ENCODE measurements around the gene E2F6. TPM values are rescaled to one million over a fixed set of nuclear protein-coding genes. Genes with fewer than 3 reads are reported as not detected.

Gene E2F6
- total RNA-seq, 4 donors from 2014 or later: 29.4 to 46.1 (median 36.2) TPM

- no peak for DNase-seq
- no peaks in the 10 kb centered on the region for H3K36me3 ChIP-seq
- H3K9me3 ChIP-seq: no peaks in the 10 kb centered on the region
- no peaks in the 10 kb centered on the region for H3K27me3 ChIP-seq
- ATAC-seq: no peak
- TF ChIP-seq POLR2A (IDR thresholded peaks at IDR 0.05) (no peak), CTCF (IDR thresholded peaks at IDR 0.05 in 4 of 5, conservative IDR thresholded peaks at IDR 0.05 in 1 of 5) (no peak)
- peaks cover 0 to 13% of the 10 kb centered on the region in 2 donors for H3K4me1 ChIP-seq
- in situ Hi-C loops (cut with MboI; ENCODE audit: low sequenced_read_pairs in 4 of 4) (no loop called here), intact Hi-C loops (cut with DNase I; ENCODE audit: low total_unique reads) (no loop called here)
- no peak overlapping the region for H3K4me3 ChIP-seq
- H3K27ac ChIP-seq: peak overlapping the region in 2 of 4 donors; percentile 41 to 53
These were observed 40.6 kb upstream of the E2F6 start for GRCh38 chr2:11506611-11506969.

DNA sequence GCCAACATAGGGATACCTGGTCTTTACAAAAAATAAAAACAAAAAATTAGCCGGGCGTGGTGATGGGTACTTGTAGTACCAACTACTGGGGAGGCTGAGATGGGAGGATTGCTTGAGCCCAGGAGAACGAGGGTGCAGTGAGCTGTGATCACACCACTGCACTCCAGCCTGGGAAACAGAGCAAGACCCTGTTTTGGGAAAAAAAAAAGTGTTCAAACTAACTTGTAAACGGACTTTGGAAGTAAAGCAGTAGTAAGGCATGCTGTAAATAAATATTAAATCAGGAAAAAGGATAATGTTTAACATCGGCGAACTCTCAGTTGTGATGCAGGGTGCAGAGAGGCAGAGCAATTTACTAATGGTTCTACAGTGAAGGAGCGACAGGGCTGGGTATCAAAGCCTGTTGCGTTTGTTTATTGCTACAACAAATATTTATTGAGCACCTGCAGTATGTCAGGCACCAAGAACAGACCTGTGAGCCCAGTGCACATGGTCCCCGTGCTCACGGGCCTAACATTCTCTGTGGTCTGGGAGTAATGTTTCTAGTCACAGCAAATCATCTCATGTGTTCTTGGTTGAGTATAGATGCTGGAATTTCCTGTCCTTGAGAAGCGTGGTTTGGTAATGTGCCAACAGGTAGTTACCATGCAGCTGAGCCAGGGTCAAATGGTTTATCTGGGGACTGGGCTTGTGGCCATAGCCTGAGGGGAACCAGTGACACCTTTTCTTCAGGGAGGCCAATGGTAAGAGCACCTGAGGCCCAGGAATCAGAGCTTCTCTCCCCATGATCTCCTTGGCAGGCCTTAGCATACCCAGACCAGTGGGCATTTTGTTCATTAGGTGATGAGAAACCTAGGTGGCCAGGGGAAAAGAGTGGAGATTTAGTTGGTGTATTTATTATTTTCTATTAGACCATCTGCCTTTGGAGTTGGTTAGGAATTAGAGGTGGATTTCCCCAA lies 40.0 kb upstream of the E2F6 start:
- no peak for DNase-seq
- peak overlapping the region in 2 of 4 donors; percentile 41 to 53 for H3K27ac ChIP-seq
- in situ Hi-C loops (cut with MboI; ENCODE audit: low sequenced_read_pairs in 4 of 4) (no loop called here), intact Hi-C loops (cut with DNase I; ENCODE audit: low total_unique reads) (no loop called here)
- no peak for TF ChIP-seq POLR2A (IDR thresholded peaks at IDR 0.05)
- no peak for TF ChIP-seq CTCF (IDR thresholded peaks at IDR 0.05 in 4 of 5, conservative IDR thresholded peaks at IDR 0.05 in 1 of 5)
- no peaks in the 10 kb centered on the region for H3K27me3 ChIP-seq
- H3K9me3 ChIP-seq: no peaks in the 10 kb centered on the region
- H3K36me3 ChIP-seq: no peaks in the 10 kb centered on the region
- H3K4me3 ChIP-seq: no peak overlapping the region
- peaks cover 0 to 13% of the 10 kb centered on the region in 2 donors for H3K4me1 ChIP-seq
- ATAC-seq: peak; percentile 27 to 69

DNA sequence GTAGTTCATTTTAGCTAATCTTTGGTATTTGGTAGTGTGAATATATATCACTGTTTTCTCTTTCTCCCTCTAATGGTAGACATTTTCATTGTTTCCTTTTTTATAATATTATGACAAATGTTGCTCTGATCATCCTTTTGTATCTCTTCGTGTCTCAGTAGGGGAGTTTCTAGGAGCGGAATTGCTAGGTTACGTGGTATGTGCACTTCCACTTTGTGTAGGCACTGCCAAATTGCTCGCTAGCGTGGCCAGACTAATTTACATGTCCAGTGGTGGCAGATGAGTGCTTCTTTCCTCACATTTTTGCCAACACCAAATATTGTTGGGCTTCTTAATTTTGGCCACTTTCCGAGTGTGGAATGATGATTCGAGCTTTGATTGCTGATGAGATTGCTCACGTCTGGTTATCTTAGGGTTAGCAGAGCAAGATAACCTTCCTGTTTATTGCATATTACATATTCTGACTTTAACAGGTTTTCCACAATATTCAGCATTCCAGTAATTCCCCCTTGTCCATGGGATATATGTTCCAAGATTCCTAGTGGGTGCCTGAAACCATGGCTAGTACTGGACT lies 37.5 kb upstream of the E2F6 start:
- TF ChIP-seq POLR2A (IDR thresholded peaks at IDR 0.05): no peak
- no peak for TF ChIP-seq CTCF (IDR thresholded peaks at IDR 0.05 in 4 of 5, conservative IDR thresholded peaks at IDR 0.05 in 1 of 5)
- no peak overlapping the region for H3K4me3 ChIP-seq
- DNase-seq (no peak), ATAC-seq (no peak)
- H3K36me3 ChIP-seq: no peaks in the 10 kb centered on the region
- H3K27ac ChIP-seq: no peak overlapping the region
- intact Hi-C loops (cut with DNase I; ENCODE audit: low total_unique reads): no loop called here
- H3K4me1 ChIP-seq: peaks cover 8 to 29% of the 10 kb centered on the region in 2 donors
- H3K27me3 ChIP-seq: no peaks in the 10 kb centered on the region
- in situ Hi-C loops (cut with MboI; ENCODE audit: low sequenced_read_pairs in 4 of 4): no loop called here
- no peaks in the 10 kb centered on the region for H3K9me3 ChIP-seq

DNA sequence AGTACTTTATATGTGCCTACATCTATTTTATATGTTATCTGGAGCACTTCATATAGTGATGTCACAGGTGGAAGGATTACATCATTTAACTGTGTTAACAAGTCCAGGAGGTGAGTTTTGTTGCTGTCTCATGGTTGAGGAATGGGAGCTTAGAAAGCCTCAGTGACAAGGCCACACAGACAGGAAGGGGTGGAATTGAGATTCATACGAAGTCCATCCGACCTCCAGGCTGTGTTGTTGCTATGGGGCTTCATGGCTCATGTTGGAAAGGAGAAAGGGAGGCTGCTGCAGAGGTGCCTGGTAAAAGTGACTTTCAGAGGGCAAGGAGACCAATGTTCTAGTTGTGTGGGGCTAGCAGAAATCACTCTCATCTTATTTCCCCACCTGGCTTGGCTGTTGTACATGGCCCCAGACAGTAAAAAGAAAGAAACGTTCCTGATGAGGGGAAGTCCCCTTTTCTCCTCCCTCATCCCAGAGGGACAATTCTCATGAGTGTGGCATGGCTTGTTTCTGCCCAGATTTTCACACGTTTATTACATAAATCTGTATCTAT lies 36.9 kb upstream of the E2F6 start:
- Histone ChIP-seq H3K27me3 (no peaks in the 10 kb centered on the region), H3K9me3 (no peaks in the 10 kb centered on the region), H3K4me1 (peaks cover 13 to 35% of the 10 kb centered on the region in 2 donors), H3K4me3 (no peak overlapping the region), H3K36me3 (no peaks in the 10 kb centered on the region), H3K27ac (no peak overlapping the region)
- intact Hi-C loops (cut with DNase I; ENCODE audit: low total_unique reads): no loop called here
- no peak for DNase-seq
- no peak for ATAC-seq
- TF ChIP-seq POLR2A (IDR thresholded peaks at IDR 0.05) (no peak), CTCF (IDR thresholded peaks at IDR 0.05 in 4 of 5, conservative IDR thresholded peaks at IDR 0.05 in 1 of 5) (no peak)
- in situ Hi-C loops (cut with MboI; ENCODE audit: low sequenced_read_pairs in 4 of 4): no loop called here
